LNCAP (cell line): ENCODE results near the gene EFHD1.

Experiments used
- CTCF ChIP-seq: fragments of 450-650 bp; IDR thresholded peaks from 2 replicates; pipeline ENCODE4 v1.5.1; 2017; ENCODE audit warnings: mild to moderate bottlenecking

Gene EFHD1

DNA sequence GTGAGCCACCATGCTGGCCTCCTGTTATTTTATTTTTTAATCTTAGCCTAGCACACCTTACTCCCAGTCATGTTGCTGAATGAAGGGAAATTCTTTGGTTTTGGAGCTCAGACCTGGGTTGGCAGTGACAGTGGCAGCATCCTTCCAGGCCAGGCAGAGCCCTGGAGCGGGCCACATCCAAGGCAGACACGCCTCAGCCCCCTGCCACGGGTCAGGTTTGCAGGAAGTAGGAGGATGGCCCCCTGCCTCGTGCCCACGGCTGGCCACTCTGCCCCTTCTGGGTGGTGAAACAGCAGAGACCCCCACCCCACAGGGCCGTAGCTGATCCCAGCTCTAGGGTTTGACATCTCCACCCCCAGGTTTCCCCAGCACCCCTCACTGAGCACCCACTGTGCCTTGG is 11.7 kb downstream of the EFHD1 start:
- no peak for TF ChIP-seq CTCF

DNA sequence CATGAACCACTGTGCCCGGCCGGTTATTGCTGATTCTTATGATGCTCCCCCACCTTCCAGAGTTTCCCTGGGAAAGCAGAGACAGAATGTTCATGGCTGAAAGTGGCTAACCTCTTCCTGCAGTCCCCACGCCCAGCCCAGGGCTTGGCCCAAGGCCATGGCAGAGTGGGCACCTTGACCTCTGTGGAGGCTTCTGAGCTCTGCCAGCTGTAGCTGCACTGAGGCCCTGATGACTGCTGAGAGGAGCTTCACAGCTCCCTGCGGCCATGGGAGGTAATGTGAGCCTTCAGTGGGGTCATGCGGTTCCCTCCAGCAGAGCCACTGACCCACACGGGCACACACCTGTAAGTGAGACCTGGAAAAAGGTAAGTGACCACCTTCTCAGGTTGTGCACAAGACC is 13.3 kb downstream of the EFHD1 start:
- TF ChIP-seq CTCF, result no peak

DNA sequence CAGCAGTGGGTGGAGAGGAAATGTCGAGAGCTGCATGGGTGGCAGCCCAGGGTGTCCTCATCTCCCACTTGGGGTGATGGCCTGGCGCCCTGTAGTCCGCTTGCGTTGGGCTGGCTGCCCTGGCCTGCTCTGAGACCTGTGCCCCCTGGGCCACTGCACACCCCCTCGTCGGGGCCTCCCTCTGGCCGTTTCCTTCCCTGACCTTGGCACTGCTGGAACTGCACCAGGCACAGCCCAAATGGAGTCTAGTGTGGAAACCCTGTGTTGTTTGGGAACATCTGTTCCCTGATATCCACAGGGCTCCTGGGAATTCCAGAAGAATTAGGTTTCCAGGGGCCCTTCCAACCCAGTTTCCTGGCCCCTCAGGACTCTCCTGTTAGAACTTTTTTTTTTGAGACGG is 13.9 kb downstream of the EFHD1 start:
- no peak for TF ChIP-seq CTCF

GRCh38 chr2:232649033-232649432 is 15.6 kb downstream of the EFHD1 start:
- TF ChIP-seq CTCF, result no peak

- no peak for TF ChIP-seq CTCF
Observed at GRCh38 chr2:232652505-232652851, 19.1 kb downstream of the EFHD1 start.

- TF ChIP-seq CTCF, result no peak
Observed at GRCh38 chr2:232653441-232653840, 20.0 kb downstream of the EFHD1 start.

DNA sequence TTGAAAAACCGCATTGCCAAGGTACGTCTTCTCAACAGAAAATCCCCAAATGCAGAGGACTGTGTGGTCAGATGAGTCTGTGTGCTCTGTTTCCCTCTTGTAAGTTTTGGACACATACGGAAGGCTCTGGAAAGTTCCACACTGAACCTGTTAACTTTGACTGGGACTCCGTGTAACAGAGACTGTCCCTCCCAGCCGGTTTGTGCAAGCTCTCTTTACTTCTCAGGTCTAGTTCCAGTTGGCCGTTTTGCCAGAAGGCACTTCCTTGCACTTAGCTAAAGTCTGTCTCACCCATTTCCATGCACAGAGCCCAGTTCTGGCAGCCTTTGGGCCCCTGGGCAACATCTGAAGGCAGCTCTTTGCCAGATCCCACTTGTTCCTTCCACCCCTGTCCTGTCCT is 22.0 kb downstream of the EFHD1 start:
- no peak for TF ChIP-seq CTCF

DNA sequence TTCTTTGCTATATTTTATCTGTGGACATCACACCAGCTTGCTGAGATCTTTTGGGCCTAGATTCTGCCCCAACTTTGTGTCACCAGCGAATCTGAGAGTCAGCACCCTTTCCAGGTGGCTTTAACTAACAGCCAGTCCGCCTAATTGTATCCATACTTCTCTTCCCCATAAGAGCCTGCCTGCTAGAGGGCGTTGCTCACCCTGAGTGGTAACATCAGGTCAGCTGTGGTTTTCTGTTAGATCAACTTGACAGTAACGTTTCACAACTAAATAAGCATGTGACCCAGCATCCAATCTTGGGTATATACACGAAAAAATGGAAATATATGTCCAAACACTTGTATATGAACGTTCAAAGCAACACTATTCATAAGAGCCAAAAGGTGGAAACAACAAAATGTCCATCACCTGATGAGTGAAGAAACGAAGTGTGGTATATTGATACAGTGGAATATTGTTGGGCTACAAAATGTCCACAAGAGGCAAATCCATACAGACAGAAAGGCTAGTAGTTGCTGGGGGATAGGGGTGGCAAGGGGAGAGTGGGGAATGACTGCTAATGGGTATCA is 24.9 kb downstream of the EFHD1 start:
- TF ChIP-seq CTCF, result no peak
